H1 (cell line): Measurements from ENCODE around the gene CFAP97D2. TPM values are rescaled to one million over a fixed set of nuclear protein-coding genes. Genes with fewer than 3 reads are reported as not detected.
"Not testable (repeated sequence)": the region's sequence is repeated elsewhere in the genome, so short reads cannot be mapped to it uniquely, and the experiment has no call there.

Experiments
- CTCF ChIA-PET: fragments of 300-600 bp; sonication (Branson Sonifier 250); formaldehyde crosslinking; loops from one replicate; lab custom pipeline; 2021; ENCODE audit not compliant: partially characterized antibody; lab: Charles Lee
- POLR2A ChIA-PET: fragments of 300-600 bp; sonication (Branson Sonifier 250); formaldehyde crosslinking; loops from one replicate; lab custom pipeline; 2021; ENCODE audit warnings: inconsistent platforms; ENCODE audit not compliant: partially characterized antibody; lab: Charles Lee
- DNase-seq, 2 experiments: peaks; one replicate each; pipeline versions ENCODE4 v3.0.0 to v3.0.0-alpha.2; 2010 to 2022; ENCODE audit warnings: low spot score in 2 of 2, low read depth in 1 of 2, mixed read lengths in 1 of 2
- FAIRE-seq: peaks from 2 replicates; lab custom pipeline; 2011; peaks lifted over from hg19 to GRCh38; lab: Jason Lieb, UNC
- H2AFZ ChIP-seq: 2 replicates; pipeline ENCODE4 v1.8.1; 2012; ENCODE audit warnings: low read length, inconsistent platforms
- H2AK5ac ChIP-seq: 2 replicates; pipeline ENCODE4 v1.6.1; 2013; ENCODE audit warnings: low read depth, low read length
- H2BK120ac ChIP-seq: replicated peaks from 2 replicates; pipeline ENCODE3; 2013; ENCODE audit warnings: low read depth, low read length, inconsistent platforms
- H2BK12ac ChIP-seq: 2 replicates; pipeline ENCODE4 v1.6.1; 2013; ENCODE audit warnings: low read depth, low read length
- H2BK15ac ChIP-seq: 2 replicates; pipeline ENCODE4 v1.6.1; 2013; ENCODE audit warnings: low read length
- H2BK20ac ChIP-seq: 2 replicates; pipeline ENCODE4 v1.6.1; 2013; ENCODE audit warnings: low read length
- H2BK5ac ChIP-seq: 2 replicates; pipeline ENCODE4 v1.6.1; 2013; ENCODE audit warnings: low read depth, low read length
- H3K14ac ChIP-seq: 2 replicates; pipeline ENCODE4 v1.6.1; 2013; ENCODE audit warnings: inconsistent platforms; ENCODE audit not compliant: insufficient read length
- H3K18ac ChIP-seq: 2 replicates; pipeline ENCODE4 v1.6.1; 2013; ENCODE audit warnings: low read length; ENCODE audit errors: extremely low read depth
- H3K23ac ChIP-seq: 2 replicates; pipeline ENCODE4 v1.6.1; 2013; ENCODE audit warnings: inconsistent platforms; ENCODE audit not compliant: insufficient read length
- H3K23me2 ChIP-seq: 2 replicates; pipeline ENCODE4 v1.6.1; 2013; ENCODE audit warnings: low read depth, low read length
- H3K27ac ChIP-seq: 2 replicates; pipeline ENCODE4 v1.6.1; 2011; ENCODE audit warnings: low read depth, low read length, inconsistent platforms
- H3K27me3 ChIP-seq, 4 experiments: replicated peaks in 1 of 4; 1 replicate in 1 of 4; 2 replicates in 3 of 4; pipeline versions ENCODE4 v1.6.1 to v1.8.1; 2011 to 2013; ENCODE audit warnings: low read length in 3 of 4, mild to moderate bottlenecking in 3 of 4, inconsistent platforms in 2 of 4, mixed read lengths in 2 of 4, moderate library complexity in 1 of 4; ENCODE audit not compliant: control insufficient read depth in 3 of 4, insufficient read depth in 3 of 4; ENCODE audit errors: extremely low read depth in 1 of 4
- H3K36me3 ChIP-seq, 4 experiments: 2 replicates each; pipeline versions ENCODE4 v1.6.1 to v1.8.1; 2011 to 2013; ENCODE audit warnings: mild to moderate bottlenecking in 4 of 4, low read length in 3 of 4, moderate library complexity in 2 of 4, control low read depth in 1 of 4, inconsistent platforms in 1 of 4; ENCODE audit not compliant: insufficient read depth in 4 of 4, control insufficient read depth in 2 of 4
- H3K4ac ChIP-seq: replicated peaks from 2 replicates; pipeline ENCODE3; 2013; ENCODE audit warnings: low read length, low read depth, mixed read lengths, inconsistent platforms; ENCODE audit not compliant: insufficient read length
- H3K4me1 ChIP-seq, 4 experiments: replicated peaks in 1 of 4; 1 replicate in 1 of 4; 2 replicates in 3 of 4; pipeline versions ENCODE4 v1.6.1 to v1.8.1; 2011 to 2013; ENCODE audit warnings: low read length in 3 of 4, inconsistent platforms in 2 of 4, mixed read lengths in 1 of 4; ENCODE audit not compliant: insufficient read depth in 4 of 4, control insufficient read depth in 3 of 4
- H3K4me2 ChIP-seq, 2 experiments: 2 replicates each; pipeline versions ENCODE4 v1.6.1 to v1.8.1; 2011 to 2013; ENCODE audit warnings: low read depth in 2 of 2, low read length in 2 of 2, control low read depth in 1 of 2, inconsistent platforms in 1 of 2, mild to moderate bottlenecking in 1 of 2; ENCODE audit not compliant: insufficient read depth in 1 of 2
- H3K4me3 ChIP-seq, 4 experiments: fragments of 200-600, 300-600 bp in 1 of 4; sonication (generic), shearing (Covaris generic), sonication (Bioruptor Twin) in 1 of 4; 2 replicates each; pipeline versions ENCODE4 v1.5.1 to v1.8.1; 2011 to 2016; ENCODE audit warnings: low read length in 4 of 4, low read depth in 3 of 4, control low read depth in 2 of 4, inconsistent platforms in 2 of 4, mild to moderate bottlenecking in 2 of 4, mixed read lengths in 1 of 4, moderate library complexity in 1 of 4; ENCODE audit not compliant: insufficient read depth in 2 of 4; ENCODE audit errors: extremely low read depth in 1 of 4
- H3K56ac ChIP-seq: replicated peaks from 2 replicates; pipeline ENCODE3; 2013; ENCODE audit warnings: low read depth, mild to moderate bottlenecking, mixed read lengths, low read length, inconsistent platforms; ENCODE audit not compliant: insufficient read length
- H3K79me1 ChIP-seq: 2 replicates; pipeline ENCODE4 v1.6.1; 2013; ENCODE audit warnings: low read depth, low read length, control low read depth
- H3K79me2 ChIP-seq, 2 experiments: 2 replicates each; pipeline versions ENCODE4 v1.6.1 to v1.8.1; 2012 to 2013; ENCODE audit warnings: low read length in 2 of 2, mild to moderate bottlenecking in 2 of 2, inconsistent platforms in 1 of 2; ENCODE audit not compliant: insufficient read depth in 2 of 2, control insufficient read depth in 1 of 2
- H3K9ac ChIP-seq, 4 experiments: replicated peaks in 1 of 4; 1 replicate in 1 of 4; 2 replicates in 3 of 4; pipeline versions ENCODE4 v1.6.1 to v1.8.1; 2011 to 2013; ENCODE audit warnings: low read depth in 3 of 4, low read length in 3 of 4, control low read depth in 2 of 4, mild to moderate bottlenecking in 2 of 4, moderate library complexity in 2 of 4, inconsistent platforms in 1 of 4; ENCODE audit errors: extremely low read depth in 1 of 4
- H3K9me3 ChIP-seq, 2 experiments: 2 replicates each; pipeline versions ENCODE4 v1.6.1 to v1.8.1; 2012 to 2013; ENCODE audit warnings: mild to moderate bottlenecking in 2 of 2, moderate library complexity in 2 of 2, control low read depth in 1 of 2, inconsistent platforms in 1 of 2, low read depth in 1 of 2, low read length in 1 of 2, mixed read lengths in 1 of 2; ENCODE audit not compliant: insufficient read depth in 2 of 2
- H4K20me1 ChIP-seq, 2 experiments: replicated peaks in 1 of 2; 2 replicates each; pipeline versions ENCODE3 to v1.8.1; 2011 to 2013; ENCODE audit warnings: inconsistent platforms in 2 of 2, low read length in 2 of 2, mild to moderate bottlenecking in 1 of 2; ENCODE audit not compliant: insufficient read depth in 2 of 2, control insufficient read depth in 1 of 2
- H4K5ac ChIP-seq: 2 replicates; pipeline ENCODE4 v1.6.1; 2013; ENCODE audit warnings: low read length, low read depth, mixed read lengths, inconsistent platforms; ENCODE audit not compliant: insufficient read length
- H4K8ac ChIP-seq: 2 replicates; pipeline ENCODE4 v1.8.0; 2013; ENCODE audit warnings: mild to moderate bottlenecking, moderate library complexity, low read length, inconsistent platforms; ENCODE audit not compliant: insufficient read depth; ENCODE audit errors: extremely low read depth
- H4K91ac ChIP-seq: replicated peaks from 2 replicates; pipeline ENCODE3; 2013; ENCODE audit warnings: low read length, mixed read lengths, inconsistent platforms; ENCODE audit not compliant: insufficient read length
- WGBS, 2 experiments: shearing (Covaris generic) in 1 of 2; methylation state at CpG; one replicate each; pipeline versions ENCODE4 v1.1.6 to v1.1.7; 2013 to 2015; ENCODE audit warnings: low lambda C conversion rate in 2 of 2, mixed read lengths in 2 of 2, inconsistent platforms in 1 of 2, low coverage in 1 of 2, missing lambda C conversion rate in 1 of 2; ENCODE audit not compliant: insufficient replicate concordance in 2 of 2, insufficient coverage in 1 of 2, insufficient read length in 1 of 2; ENCODE audit errors: extremely low coverage in 1 of 2, missing lambda C conversion rate in 1 of 2; 5-methylcytosine and 5-hydroxymethylcytosine counted together
- polyA plus RNA-seq, 7 experiments: library from polyadenylated mRNA; depleted of rRNA in 3 of 7; stranded (reverse) in 5 of 7; unstranded in 2 of 7; fragments of >200 nt in 5 of 7; fragments of 200-250 nt in 2 of 7; gene quantifications; 1 replicate in 5 of 7; 2 replicates in 1 of 7; 4 replicates in 1 of 7; pipeline versions ENCODE4 v1.2.1 to v1.2.3, GENCODE V29; 2011 to 2013; ENCODE audit warnings: missing spikeins in 2 of 7, mixed read lengths in 2 of 7
- total RNA-seq: library from RNA; stranded (reverse); fragmentation: NEBNext Ultra II Directional; extraction: Animal tissue kit (Norgen Biotek cat#: 25700); gene quantifications from 2 replicates; pipeline ENCODE4 v1.2.1, GENCODE V29; 2021

The CFAP97D2 gene
- total and polyA plus RNA-seq, 2 of the 8 experiments (the other 6 are each of a cell fraction or from before 2014, with no cell fraction given): not detected

DNA sequence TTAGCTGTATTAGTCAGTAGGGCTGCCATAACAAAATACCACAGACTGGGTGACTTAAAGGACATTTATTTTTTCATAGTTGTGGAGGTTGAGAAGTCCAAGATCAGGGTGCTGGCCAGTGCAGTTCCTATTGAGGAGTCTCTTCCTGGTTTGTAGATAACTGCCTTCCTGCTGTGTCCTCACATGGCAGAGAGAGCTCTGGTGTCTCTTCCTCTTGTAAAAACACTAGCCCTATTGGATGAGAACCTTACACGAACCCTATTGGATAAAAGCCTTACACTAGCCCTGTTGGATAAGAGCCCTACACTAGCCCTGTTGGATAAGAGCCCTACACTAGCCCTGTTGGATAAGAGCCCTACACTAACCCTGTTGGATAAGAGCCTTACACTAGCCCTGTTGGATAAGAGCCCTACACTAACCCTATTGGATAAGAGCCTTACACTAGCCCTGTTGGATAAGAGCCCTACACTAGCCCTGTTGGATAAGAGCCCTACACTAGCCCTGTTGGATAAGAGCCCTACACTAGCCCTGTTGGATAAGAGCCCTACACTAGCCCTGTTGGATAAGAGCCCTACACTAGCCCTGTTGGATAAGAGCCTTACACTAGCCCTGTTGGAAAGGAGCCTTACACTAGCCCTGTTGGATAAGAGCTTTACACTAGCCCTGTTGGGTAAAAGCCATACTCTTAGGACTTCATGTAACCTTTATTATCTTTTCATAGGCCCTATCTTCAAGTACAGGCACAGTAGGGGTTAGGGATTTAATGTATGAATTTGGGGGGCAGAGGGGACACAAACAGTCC, 72.8 kb downstream of the CFAP97D2 start:
- not testable (repeated sequence) for FAIRE-seq

More for the DNA sequence above, 72.8 kb downstream of the CFAP97D2 start:
- H3K9me3 ChIP-seq, H3K27ac ChIP-seq, H3K14ac ChIP-seq, H3K4me2 ChIP-seq, H2BK120ac ChIP-seq, H3K79me2 ChIP-seq, H4K91ac ChIP-seq, H3K4me3 ChIP-seq, H3K18ac ChIP-seq, H3K4me1 ChIP-seq, H3K23me2 ChIP-seq, H3K56ac ChIP-seq, H3K27me3 ChIP-seq, H2AK5ac ChIP-seq, H2BK12ac ChIP-seq, H2BK15ac ChIP-seq, H3K4ac ChIP-seq, CTCF ChIA-PET, H3K9ac ChIP-seq, H2BK20ac ChIP-seq, H2AFZ ChIP-seq, H4K20me1 ChIP-seq, H2BK5ac ChIP-seq, H3K79me1 ChIP-seq, H3K23ac ChIP-seq, H4K5ac ChIP-seq, H4K8ac ChIP-seq: not testable (repeated sequence)
- DNase-seq: peak in 1 of 2 experiments; percentile 17
- peaks cover 10 to 85% (median 45%) of the 10 kb centered on the region in 4 experiments for H3K36me3 ChIP-seq
- POLR2A ChIA-PET: interaction anchor here (1.3 to 5.2 kb wide), 5 partner anchors 10 to 29 kb away, joined by 3 to 33 read pairs (median 7); partner anchors contain the start of gene UPF3A
- 93% methylated on average over 1 of the region's 1 CpG; no CpG with 5 or more reads in 1 of the 2 experiments for WGBS, 2 experiments
